HG02884 (cell line): ENCODE results near the gene CAMSAP1.
"Not testable (repeated sequence)": the region's sequence is repeated elsewhere in the genome, so short reads cannot be mapped to it uniquely, and the experiment has no call there.

Source experiments
- ATAC-seq: cut with Tn5 transposase; IDR thresholded peaks from one replicate; pipeline ENCODE4 v1.9.1; 2021; ENCODE audit warnings: mild to moderate bottlenecking, moderate library complexity; ENCODE audit not compliant: unreplicated experiment

The CAMSAP1 gene

GRCh38 chr9:135907431-135908092 is at the start of gene CAMSAP1:
Gene CAMSAP1, minus strand, starts transcription at chr9:135907546. Its CDS starts 387 bp downstream, at chr9:135907159.
- ATAC-seq, result peak; percentile 69

- ATAC-seq, result no peak
These were observed 49.4 kb upstream of the CAMSAP1 start for GRCh38 chr9:135956802-135957174.

GRCh38 chr9:135955934-135956801 is 48.8 kb upstream of the CAMSAP1 start:
- ATAC-seq, result no peak

- ATAC-seq, result no peak
These were observed 45.4 kb upstream of the CAMSAP1 start for GRCh38 chr9:135952664-135953206.

GRCh38 chr9:135951889-135952663 is 44.7 kb upstream of the CAMSAP1 start:
- no peak for ATAC-seq

- not testable (repeated sequence) for ATAC-seq
These were observed 44.0 kb upstream of the CAMSAP1 start for GRCh38 chr9:135951310-135951709.

- ATAC-seq, result not testable (repeated sequence)
These were observed 43.5 kb upstream of the CAMSAP1 start for GRCh38 chr9:135950841-135951240.

GRCh38 chr9:135950135-135950682 is 42.9 kb upstream of the CAMSAP1 start:
- ATAC-seq, result no peak

- ATAC-seq, result no peak
These were observed 42.3 kb upstream of the CAMSAP1 start for GRCh38 chr9:135949501-135950134.

- no peak for ATAC-seq
These were observed 41.6 kb upstream of the CAMSAP1 start for GRCh38 chr9:135948968-135949367.

- no peak for ATAC-seq
These were observed 41.1 kb upstream of the CAMSAP1 start for GRCh38 chr9:135948446-135948845.

GRCh38 chr9:135947582-135947981 is 40.2 kb upstream of the CAMSAP1 start:
- ATAC-seq, result no peak

GRCh38 chr9:135947105-135947504 is 39.8 kb upstream of the CAMSAP1 start:
- not testable (repeated sequence) for ATAC-seq

- ATAC-seq, result no peak
These were observed 39.1 kb upstream of the CAMSAP1 start for GRCh38 chr9:135946392-135946994.

- ATAC-seq, result no peak
These were observed 38.6 kb upstream of the CAMSAP1 start for GRCh38 chr9:135945969-135946368.

- no peak for ATAC-seq
These were observed 37.3 kb upstream of the CAMSAP1 start for GRCh38 chr9:135944444-135945252.

- not testable (repeated sequence) for ATAC-seq
These were observed 36.3 kb upstream of the CAMSAP1 start for GRCh38 chr9:135943604-135944003.

- ATAC-seq, result no peak
These were observed 34.1 kb upstream of the CAMSAP1 start for GRCh38 chr9:135941288-135941995.
